Muscle of back (tissue), 13 donors: Measurements from ENCODE around the gene ATP13A2. TPM values are rescaled to one million over a fixed set of nuclear protein-coding genes. Genes with fewer than 3 reads are reported as not detected.

Source experiments
- DNase-seq, 3 donors: peaks; one replicate each; pipeline versions ENCODE4 v3.0.0 to v3.0.0-alpha.2; 2013
- long read RNA-seq, 9 donors: transcript quantifications; one replicate each; lab custom pipeline, GENCODE V29; 2026
- polyA plus RNA-seq, 10 donors: library from polyadenylated mRNA; unstranded; fragments of 120-200 nt; gene quantifications; one replicate each; pipeline ENCODE4 v1.2.1, GENCODE V29; 2013; ENCODE audit not compliant: insufficient read length in 10 of 10

ATP13A2 gene, protein sequence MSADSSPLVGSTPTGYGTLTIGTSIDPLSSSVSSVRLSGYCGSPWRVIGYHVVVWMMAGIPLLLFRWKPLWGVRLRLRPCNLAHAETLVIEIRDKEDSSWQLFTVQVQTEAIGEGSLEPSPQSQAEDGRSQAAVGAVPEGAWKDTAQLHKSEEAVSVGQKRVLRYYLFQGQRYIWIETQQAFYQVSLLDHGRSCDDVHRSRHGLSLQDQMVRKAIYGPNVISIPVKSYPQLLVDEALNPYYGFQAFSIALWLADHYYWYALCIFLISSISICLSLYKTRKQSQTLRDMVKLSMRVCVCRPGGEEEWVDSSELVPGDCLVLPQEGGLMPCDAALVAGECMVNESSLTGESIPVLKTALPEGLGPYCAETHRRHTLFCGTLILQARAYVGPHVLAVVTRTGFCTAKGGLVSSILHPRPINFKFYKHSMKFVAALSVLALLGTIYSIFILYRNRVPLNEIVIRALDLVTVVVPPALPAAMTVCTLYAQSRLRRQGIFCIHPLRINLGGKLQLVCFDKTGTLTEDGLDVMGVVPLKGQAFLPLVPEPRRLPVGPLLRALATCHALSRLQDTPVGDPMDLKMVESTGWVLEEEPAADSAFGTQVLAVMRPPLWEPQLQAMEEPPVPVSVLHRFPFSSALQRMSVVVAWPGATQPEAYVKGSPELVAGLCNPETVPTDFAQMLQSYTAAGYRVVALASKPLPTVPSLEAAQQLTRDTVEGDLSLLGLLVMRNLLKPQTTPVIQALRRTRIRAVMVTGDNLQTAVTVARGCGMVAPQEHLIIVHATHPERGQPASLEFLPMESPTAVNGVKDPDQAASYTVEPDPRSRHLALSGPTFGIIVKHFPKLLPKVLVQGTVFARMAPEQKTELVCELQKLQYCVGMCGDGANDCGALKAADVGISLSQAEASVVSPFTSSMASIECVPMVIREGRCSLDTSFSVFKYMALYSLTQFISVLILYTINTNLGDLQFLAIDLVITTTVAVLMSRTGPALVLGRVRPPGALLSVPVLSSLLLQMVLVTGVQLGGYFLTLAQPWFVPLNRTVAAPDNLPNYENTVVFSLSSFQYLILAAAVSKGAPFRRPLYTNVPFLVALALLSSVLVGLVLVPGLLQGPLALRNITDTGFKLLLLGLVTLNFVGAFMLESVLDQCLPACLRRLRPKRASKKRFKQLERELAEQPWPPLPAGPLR
- polyA plus RNA-seq: 10 to 100 TPM; 13.3 to 27.2 (median 18.2) TPM
- long read RNA-seq, donor 1: 0 reads
- long read RNA-seq, donor 2, partial matches to known transcripts: 0 of 1 reads
- long read RNA-seq, donor 2, other reads (novel, unspliced or antisense): 0 of 1 reads
- long read RNA-seq, donor 3: 0 reads
- long read RNA-seq, donor 4, partial matches to known transcripts: 6 of 6 reads
- long read RNA-seq, donor 4, other reads (novel, unspliced or antisense): 0 of 6 reads
- long read RNA-seq, donor 5: 0 reads
- long read RNA-seq, donor 6: 0 reads
- long read RNA-seq, donor 7: 0 reads
- long read RNA-seq, donor 8: 0 reads
- long read RNA-seq, donor 9, partial matches to known transcripts: 0 of 1 reads
- long read RNA-seq, donor 9, other reads (novel, unspliced or antisense): 0 of 1 reads

DNA sequence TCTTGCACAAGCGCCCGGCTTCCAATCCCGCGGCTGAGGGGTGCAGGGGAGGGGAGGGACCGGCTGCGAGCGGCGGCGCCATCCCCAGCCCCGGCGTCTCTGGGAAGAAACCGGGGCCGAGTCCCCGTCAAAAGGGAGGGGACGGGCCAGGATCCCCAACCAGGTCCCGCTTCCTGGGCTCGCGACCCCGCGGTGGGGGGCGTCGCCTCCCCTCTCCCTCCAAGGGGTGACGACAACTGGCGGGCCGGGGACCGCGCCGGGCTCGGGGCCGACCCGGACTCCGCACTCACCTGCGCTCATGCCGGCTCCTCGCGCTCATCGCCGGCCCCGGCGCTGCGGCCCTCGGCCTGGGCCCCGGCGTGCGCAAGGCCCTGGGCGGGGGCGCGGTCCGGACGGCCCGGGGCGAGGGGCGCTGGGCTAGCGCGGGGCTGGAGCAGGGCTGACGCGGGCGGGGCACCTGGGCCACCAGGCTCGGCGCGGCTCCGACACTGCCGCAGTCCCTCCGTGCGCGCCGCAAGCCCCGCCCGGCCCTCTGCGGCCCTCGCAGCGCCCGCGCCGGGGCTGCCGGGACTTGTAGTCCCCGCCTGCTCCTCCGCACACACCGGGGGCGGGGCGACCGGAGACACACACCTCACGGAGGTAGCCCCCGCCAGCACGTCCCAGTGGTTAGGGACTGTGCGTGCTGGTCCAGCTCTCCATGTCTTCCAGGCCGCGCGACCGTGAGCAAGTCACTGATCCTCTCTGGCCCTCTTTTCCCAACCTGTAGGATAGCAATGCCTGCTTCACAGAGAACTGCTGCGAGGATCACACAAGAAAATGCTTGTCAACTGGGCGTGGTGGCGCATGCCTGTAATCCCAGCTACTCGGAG, at the start of gene ATP13A2:
TSS of gene ATP13A2 (minus strand) at position 490 of the 869 bp plus-strand sequence. CDS start at position 300, 190 bp downstream.
- peak; percentile 61 to 87 (median 77) for DNase-seq

DNA sequence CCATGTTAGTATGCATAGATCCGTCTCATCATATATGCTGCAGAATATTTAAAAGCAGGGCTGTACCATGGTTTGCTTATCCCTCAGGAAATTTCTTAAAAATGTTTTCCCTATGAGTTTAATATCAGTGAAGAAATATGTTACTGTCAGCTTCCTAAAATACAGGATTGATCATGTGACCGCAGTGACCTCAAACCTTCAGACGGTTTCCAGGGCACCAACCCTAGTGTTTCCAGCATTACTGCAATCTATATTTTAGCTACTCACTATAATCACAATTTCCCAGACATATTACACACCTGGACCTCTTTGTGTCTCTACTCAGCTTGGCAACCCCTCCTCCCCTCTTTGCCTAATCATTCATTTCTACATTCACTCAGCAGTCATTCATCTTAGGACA, 49.8 kb upstream of the ATP13A2 start:
- DNase-seq: no peak

DNA sequence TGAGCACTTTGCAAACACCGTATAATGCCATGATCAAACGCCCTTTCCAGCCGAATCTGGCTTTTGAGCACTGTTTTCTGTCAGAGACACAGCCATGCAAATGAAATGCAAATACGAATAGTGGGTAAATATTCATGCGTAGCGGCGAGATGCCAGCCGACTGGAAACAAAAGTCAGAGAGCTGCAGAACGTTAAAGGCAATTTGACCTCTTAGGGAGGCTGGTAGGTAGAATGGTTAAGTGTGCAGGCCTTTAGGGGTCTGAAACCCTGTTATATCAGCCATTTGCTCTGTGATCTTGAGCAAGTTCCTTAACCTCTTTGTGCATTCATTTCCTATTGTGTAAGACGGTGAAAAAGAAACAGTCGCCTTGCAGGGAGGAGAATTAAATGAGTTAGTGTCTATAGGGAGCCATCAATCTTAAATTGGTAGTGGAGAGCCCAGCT, 48.6 kb upstream of the ATP13A2 start:
- DNase-seq: no peak

DNA sequence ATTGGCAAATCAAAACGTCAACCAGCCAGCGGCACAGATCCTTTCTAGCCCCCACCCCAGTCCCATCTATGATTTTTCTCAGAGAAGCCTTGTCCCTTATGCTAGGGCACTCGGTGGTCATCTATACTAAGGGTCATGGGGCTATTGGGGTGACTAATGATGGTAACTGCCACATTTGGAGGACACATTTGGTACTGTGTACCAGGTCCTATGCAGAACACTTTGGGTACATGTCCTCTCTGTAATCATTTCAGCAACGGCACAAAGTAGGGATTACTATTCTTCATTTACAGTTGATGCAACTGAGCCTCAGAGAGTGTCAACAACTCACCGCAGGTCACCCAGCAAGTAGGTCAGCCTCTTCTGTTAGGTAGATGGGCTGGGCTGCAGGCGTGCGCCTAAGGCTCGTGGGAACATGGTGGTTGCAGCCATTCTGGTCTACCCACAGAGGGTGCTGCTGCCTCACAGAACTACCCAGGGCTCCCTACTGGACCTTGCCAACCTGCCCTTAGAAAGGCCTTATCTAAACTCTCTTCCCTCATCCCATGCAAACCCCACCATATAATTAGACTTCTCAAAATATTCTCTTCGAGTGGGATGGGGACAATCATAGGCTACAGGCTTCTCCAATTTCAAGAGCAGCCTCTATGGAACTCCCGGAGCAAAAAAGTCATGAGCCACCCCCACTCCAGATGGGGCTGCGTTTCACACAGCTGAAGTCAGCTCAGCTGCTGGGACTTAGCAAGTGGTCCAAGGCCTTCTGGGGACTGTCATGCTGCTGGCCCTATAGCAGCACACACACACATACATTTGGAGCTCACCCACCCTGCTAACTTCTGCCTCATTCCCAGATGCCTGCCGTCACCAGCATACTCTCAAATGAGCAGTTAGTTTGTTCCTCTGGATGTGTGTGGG, 47.9 kb upstream of the ATP13A2 start:
- peak; percentile 71 to 83 (median 72) for DNase-seq

DNA sequence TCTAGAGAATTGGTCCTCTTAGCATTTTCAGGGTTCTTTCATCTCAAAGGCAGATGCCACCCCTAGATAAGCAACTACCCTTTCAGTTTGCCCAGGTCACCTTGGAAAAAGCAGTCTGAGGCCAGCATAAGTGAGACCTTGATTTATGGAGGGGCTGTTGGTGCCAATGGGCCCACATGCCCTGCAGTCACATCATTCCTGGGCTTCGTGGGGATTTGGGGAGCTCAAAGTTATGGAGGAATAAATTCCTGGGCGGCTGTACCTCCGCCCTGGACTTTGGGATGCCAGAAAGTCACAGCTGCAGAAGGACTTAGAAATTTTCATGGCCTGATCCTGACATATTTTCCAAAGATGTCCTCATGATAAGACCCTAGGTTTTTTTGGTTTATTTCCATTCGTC, 44.8 kb upstream of the ATP13A2 start:
- peak in 1 of 3 donors; percentile 42 for DNase-seq

DNA sequence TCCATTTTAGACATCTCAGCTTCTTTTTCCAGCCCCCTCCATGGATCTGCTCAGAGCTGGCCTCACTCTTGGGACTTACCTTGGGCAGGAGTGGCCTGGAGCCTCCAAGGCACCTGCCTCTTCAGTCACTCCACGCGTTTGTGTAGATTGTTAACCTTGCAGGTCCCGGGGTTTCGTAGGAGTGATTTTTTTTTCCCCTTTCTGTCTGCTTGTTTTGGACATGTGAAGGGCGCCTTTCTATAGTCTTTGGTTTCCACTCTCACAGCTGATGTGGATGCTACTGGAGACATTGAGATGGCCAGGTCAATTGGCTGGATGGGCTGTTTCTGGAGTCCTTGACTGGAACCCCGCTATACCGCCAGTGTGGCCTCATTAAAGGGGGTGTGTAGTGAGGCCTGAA, 44.1 kb upstream of the ATP13A2 start:
- no peak for DNase-seq

DNA sequence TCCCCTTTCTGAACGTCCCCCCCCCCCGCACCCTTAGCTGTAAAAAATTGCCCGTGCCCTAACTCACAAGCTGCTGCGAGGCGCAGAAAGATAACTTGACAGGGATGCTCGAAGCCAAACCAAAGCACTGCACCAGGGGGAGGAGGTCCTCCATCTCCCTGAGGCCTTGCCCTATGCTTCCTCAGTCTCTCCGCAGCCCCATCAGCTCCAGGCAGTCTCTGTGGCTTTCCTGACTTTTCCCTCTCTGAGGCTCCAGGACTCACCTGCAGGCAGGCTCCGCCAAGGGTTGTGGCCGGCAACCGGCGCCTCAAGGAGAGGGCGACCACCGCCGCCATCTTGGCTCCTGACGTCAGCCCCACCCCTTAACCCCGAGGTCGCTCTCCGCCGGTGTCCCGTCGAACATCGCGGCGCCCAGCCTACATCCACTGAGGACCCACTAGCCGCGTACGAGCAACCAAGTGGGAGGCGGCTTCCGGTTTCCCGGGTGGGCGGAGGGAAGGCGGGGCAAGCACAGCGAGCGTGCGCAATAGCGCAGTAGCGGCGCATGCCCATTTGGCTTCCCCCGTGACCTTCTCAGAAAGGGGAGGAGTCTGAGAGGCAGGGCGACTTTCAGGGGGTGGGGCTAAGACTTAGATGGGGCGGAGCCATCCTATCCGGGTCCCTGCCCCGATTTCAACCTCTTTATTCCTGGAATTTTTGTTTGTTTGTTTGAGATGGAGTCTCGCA, 42.1 kb upstream of the ATP13A2 start, which contains the start of gene SDHB:
TSS of gene SDHB (minus strand) at position 348 of the 726 bp plus-strand sequence. CDS start at position 335, 13 bp downstream.
- DNase-seq: peak; percentile 98 to 99 (median 99)

DNA sequence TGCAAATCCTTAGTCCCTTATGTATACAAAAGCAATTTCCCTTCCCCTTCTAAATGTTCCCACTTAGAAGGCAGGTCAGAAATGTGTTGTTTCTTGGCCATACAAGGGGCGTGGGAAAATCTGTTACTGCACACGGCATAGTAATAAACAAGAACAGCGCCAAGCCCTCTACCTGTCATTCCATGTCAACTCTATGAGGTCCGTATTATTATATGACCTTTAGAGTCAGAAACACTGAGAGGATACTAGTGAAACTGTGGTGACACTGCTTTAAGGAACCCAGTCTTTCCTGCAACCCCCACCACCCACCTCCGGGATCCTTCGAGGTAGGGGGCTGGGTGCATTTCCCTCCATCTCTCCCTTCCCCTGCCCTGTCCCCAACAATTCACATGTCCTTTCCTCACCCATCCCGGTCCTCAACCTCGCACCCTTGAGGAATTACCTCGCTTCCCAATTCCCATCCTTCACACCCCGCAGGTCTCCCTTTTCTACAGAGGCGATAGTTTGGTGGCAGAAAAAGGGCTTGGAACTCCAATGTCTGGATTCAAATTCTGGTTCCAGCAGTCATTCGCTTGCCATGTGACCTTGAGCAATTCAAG, 41.5 kb upstream of the ATP13A2 start:
- DNase-seq: no peak

DNA sequence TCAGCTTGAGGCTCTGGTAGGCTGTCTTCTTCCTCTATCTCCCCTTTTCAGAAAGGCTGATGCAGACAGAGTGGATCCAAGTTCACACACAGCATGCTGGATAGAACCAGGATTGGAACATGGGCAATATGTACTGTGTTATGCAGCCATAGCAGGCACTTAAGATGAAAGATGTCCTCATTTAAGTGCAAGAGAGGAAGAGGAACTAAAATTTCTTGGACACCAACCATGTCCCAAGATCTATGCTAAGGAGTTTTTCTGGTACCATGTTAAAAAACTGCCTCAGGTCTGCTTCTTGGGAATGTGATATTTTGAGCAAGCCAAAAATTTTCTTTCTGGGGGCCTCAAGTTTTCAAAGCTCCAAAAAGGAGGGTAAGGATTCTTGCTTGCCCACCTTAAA, 40.9 kb upstream of the ATP13A2 start:
- DNase-seq: no peak

DNA sequence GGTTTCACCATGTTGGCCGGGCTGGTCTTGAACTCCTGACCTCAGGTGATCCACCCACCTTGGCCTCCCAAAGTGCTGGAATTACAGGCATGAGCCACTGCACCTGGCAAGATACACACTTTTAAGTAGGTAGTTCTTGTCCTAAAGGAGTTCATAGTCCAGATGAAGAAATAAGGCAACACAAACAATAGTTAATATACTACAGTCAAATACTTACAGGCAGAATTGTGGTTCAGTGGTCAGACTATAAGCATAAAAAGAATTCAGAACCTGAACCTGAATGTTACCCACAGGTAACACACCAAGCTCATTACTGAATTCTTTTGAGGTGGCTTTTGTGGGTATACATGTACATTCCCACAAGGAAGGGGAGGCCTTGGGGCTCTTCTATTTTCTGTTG, 40.3 kb upstream of the ATP13A2 start:
- DNase-seq: no peak

DNA sequence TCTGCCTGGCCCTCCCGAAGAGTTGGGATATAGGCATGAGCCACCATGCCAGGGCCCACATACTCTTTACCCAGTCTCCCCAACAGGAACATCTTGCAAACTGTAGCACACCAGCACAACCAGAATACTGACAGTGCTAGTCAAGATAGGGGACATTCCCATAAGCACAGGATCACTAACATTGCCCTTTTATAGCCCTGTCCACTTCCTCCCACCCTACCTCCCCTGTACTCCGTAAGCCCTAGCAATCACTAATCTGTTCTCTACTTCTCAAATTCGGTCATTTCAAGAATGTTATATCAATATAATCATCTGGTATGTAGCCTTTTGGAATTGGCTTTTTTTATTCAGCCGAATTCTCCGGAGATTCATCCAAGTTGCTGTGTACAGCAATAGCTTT, 36.2 kb upstream of the ATP13A2 start:
- no peak for DNase-seq

DNA sequence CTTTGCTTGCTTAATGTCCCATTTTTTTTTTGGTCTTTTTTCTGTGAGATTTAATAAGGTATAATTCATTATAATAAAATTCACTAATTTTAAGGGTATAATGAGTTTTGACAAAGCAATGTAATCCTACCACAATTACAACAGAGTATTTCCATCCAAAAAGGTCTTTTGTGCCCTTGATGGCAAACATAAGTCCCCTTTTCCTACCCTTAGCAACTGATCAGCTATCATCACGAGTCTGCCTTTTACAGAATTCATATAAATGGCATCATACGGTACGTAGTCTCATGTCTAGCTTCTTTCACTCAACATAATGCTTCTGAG, 34.6 kb upstream of the ATP13A2 start:
- DNase-seq: no peak

DNA sequence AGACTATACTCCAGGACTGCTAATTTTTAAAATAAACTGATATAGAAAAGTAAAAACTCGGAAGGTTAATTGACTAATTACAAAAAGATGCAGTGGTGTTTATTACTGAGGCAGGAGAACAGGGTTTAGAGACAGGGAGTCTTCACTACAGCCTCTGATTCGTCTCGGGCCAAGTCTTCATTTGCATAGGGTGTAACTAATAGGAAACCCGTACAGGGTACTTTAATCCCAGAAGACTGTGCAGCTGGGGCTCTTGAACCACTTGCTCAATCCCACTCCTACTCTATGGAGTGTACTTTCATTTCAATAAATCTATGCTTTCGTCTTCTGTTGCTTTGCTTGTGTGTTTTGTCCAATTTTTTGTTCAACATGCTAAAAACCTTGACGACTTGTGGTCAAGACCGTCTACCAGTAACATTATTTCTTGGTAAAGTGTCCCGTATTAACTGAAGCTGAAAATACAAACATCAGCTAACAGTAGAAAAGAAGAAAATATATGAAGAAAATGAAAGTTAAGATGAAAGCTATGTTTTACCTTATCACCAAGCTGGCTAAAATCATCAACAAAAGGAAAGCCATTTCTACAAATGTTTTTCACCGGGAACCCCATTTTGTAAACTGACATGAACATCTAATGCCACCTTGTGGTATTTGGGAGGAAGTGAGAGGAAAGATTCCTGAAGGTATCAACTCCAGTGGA, 34.1 kb upstream of the ATP13A2 start:
- DNase-seq: peak; percentile 44 to 67 (median 46)

DNA sequence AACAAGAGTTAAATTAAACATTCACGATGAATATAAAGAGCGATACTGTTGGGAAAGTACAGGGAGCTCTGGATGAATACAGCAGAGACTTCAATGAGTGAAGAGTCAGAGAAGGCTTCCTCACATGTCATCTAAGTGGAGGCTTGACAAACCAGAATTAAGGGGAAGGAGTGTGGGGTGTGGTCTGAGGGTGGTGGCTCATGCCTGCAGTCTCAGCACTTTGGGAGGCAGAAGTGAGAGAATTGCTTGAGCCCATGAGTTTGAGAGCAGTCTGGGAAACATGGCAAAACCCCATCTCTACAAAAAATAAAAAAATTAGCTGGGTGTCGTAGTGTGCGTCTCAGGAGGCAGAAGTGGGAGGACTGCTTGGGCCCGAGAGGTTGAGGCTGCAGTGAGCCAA, 33.4 kb upstream of the ATP13A2 start:
- DNase-seq: no peak

DNA sequence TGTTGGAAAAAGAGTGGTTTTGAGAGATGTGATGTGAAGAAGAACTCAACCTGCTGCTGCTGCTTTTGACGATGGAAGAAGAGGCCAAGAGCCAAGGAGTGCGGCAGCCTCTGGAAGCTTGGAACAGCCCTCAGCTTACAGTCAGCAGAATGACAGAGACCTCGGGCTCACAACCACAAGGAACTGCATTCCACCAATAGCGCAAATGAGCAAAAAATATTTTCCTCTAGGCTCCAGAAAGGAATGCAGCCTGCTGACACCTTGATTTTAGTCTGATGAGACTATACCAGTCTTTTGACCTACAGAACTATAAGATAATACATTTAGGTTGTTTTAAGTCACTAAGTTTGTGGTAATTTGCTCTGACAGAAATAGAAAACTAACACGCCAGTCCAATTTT, 31.9 kb upstream of the ATP13A2 start:
- DNase-seq: no peak

DNA sequence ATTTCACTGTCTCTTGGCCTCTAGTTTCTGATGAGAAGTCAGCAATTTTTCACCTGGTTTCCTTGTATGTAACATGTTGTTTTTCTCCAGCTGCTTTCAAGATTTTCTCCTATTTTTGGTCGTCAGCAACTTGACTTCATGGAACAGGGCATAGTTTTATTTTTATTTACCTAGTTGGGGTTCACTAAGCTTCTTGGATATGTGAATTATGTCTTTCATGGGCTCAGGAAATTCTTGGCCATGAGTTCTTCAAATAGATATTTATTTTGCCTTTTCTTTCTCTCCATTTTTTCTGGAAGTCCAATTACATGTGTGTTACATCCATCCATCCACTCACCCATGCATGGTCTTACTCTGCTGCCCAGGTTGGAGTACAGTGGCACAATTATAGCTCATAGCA, 28.4 kb upstream of the ATP13A2 start:
- DNase-seq: no peak

DNA sequence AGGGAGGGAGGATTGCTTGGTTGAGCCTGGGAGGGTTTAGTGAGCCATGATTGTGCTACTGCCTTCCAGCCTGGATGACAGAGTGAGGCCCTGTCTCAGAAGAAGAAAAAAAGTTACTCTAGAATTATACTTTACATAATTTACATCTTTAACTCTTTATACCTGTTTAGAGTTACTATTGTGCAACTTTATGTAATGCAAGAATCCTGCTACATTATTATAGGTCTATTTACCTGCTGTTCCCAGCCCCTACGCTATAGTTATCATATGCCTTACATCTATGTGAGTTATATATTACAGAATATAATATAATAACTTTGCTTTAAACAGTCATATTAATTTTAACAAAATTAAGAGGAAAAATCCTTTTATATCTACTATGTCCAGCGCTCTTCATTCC, 27.8 kb upstream of the ATP13A2 start:
- DNase-seq: no peak
